Natural killer cell (primary cell): ENCODE results near the gene GSG1L. TPM values are rescaled to one million over a fixed set of nuclear protein-coding genes. Genes with fewer than 3 reads are reported as not detected.

Experiments used
- ATAC-seq, 3 donors: fragments of 150-1000 bp in 2 of 3; fragments of 200-7000 bp in 1 of 3; cut with Tn5 transposase; 1 replicate in 1 of 3; 2 replicates in 2 of 3; pipeline ENCODE4 v1.10.0; 2021; ENCODE audit warnings: mild to moderate bottlenecking in 2 of 3, moderate library complexity in 2 of 3
- DNase-seq, 2 donors: peaks; one replicate each; pipeline versions ENCODE4 v3.0.0 to v3.0.0-alpha.2; 2013 to 2021; ENCODE audit warnings: mixed read lengths in 1 of 2
- H3K27ac ChIP-seq: one replicate; pipeline ENCODE4 v1.5.1; 2013; ENCODE audit warnings: mild to moderate bottlenecking, low read length
- H3K27me3 ChIP-seq: one replicate; pipeline ENCODE4 v1.6.1; 2013; ENCODE audit warnings: low read length; ENCODE audit not compliant: control insufficient read depth, insufficient read depth
- H3K36me3 ChIP-seq: one replicate; pipeline ENCODE4 v1.6.1; 2013; ENCODE audit warnings: low read length; ENCODE audit not compliant: control insufficient read depth, insufficient read depth
- H3K4me1 ChIP-seq: one replicate; pipeline ENCODE4 v1.6.1; 2013; ENCODE audit warnings: low read length; ENCODE audit not compliant: control insufficient read depth, insufficient read depth
- H3K4me3 ChIP-seq: one replicate; pipeline ENCODE4 v1.5.1; 2013; ENCODE audit warnings: low read length
- H3K9me3 ChIP-seq: one replicate; pipeline ENCODE4 v1.6.1; 2013; ENCODE audit warnings: low read length; ENCODE audit not compliant: control insufficient read depth, insufficient read depth
- H3K27ac Mint-ChIP-seq, 2 donors: one replicate each; pipeline ENCODE4 v1.8.0; 2022; ENCODE audit warnings: mild to moderate bottlenecking in 2 of 2, mixed read lengths in 2 of 2, moderate library complexity in 1 of 2
- H3K27me3 Mint-ChIP-seq, 2 donors: one replicate each; pipeline ENCODE4 v1.8.0; 2022; ENCODE audit warnings: low read depth in 2 of 2, mixed read lengths in 2 of 2
- H3K36me3 Mint-ChIP-seq: one replicate; pipeline ENCODE4 v1.8.0; 2022; ENCODE audit warnings: mixed read lengths
- H3K4me1 Mint-ChIP-seq, 2 donors: one replicate each; pipeline ENCODE4 v1.8.0; 2022; ENCODE audit warnings: mixed read lengths in 2 of 2
- H3K4me3 Mint-ChIP-seq: one replicate; pipeline ENCODE4 v1.8.0; 2022; ENCODE audit warnings: mild to moderate bottlenecking, moderate library complexity, mixed read lengths
- H3K9me3 Mint-ChIP-seq, 2 donors: one replicate each; pipeline ENCODE4 v1.8.0; 2022; ENCODE audit warnings: mixed read lengths in 2 of 2
- WGBS: methylation state at CpG from one replicate; pipeline ENCODE4 v1.1.7; 2013; ENCODE audit warnings: missing lambda C conversion rate; ENCODE audit not compliant: insufficient coverage; 5-methylcytosine and 5-hydroxymethylcytosine counted together
- intact Hi-C: fragments of 100-400 bp; cut with micrococcal nuclease; formaldehyde crosslinking; loops from one replicate; pipeline ENCODE4 v1.14.2; 2022
- total RNA-seq, 4 donors: library from RNA; stranded (reverse); fragments of 120-200 nt in 1 of 4; gene quantifications; one replicate each; pipeline versions ENCODE4 v1.2.3 to v1.2.4, GENCODE V29; 2013 to 2022
- TF ChIP-seq, protein P1 (sequence below): fragments of 200-600 bp; IDR thresholded peaks from one replicate; pipeline ENCODE4 v1.8.0; 2022; ENCODE audit warnings: antibody characterized with exemption

GSG1L gene
- total RNA-seq, 3 donors from 2014 or later (not counting 1 experiment from before 2014, with no cell fraction given) = 0.25 TPM; not detected in 2

DNA sequence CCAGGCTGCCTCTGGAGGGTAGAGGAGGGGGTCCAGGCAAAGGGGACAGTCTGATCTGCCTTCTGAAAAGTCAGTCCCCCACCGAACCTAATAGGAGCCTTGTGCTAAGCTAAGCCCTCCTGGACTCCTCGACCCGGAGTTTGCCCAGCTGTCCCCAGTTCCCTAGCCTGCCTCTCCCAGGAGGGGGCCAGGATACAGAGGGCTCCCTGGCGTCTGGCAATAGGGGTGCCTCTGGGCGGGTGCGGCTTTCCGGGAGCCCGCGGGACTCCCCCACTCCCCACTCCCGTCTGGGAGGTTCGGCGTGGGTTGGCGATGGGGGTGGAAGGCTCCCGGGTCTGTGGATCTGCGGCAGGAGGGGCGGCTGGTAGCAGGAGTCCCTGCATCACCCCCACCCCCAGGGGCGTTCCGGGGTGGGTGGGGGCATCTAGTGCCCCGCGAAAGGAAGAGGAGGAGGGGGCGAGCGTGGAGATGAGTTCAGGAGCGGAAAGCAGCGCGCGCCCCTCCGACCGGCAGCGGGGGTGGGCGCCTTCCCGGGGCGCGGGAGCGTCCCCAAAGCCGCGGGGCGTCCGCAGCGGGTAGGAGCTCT, 1.2 kb downstream of the GSG1L start:
- H3K27ac Mint-ChIP-seq = no peak overlapping the region
- no peaks in the 10 kb centered on the region for H3K9me3 Mint-ChIP-seq
- no peak overlapping the region for H3K4me3 Mint-ChIP-seq
- Histone ChIP-seq H3K4me3 (no peak overlapping the region), H3K4me1 (no peaks in the 10 kb centered on the region), H3K27me3 (peaks cover 3% of the 10 kb centered on the region), H3K36me3 (no peaks in the 10 kb centered on the region), H3K9me3 (no peaks in the 10 kb centered on the region), H3K27ac (no peak overlapping the region)
- H3K27me3 Mint-ChIP-seq = peaks cover 47 to 61% of the 10 kb centered on the region in 2 donors
- TF ChIP-seq, protein P1, sequence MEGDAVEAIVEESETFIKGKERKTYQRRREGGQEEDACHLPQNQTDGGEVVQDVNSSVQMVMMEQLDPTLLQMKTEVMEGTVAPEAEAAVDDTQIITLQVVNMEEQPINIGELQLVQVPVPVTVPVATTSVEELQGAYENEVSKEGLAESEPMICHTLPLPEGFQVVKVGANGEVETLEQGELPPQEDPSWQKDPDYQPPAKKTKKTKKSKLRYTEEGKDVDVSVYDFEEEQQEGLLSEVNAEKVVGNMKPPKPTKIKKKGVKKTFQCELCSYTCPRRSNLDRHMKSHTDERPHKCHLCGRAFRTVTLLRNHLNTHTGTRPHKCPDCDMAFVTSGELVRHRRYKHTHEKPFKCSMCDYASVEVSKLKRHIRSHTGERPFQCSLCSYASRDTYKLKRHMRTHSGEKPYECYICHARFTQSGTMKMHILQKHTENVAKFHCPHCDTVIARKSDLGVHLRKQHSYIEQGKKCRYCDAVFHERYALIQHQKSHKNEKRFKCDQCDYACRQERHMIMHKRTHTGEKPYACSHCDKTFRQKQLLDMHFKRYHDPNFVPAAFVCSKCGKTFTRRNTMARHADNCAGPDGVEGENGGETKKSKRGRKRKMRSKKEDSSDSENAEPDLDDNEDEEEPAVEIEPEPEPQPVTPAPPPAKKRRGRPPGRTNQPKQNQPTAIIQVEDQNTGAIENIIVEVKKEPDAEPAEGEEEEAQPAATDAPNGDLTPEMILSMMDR = no peak
- WGBS = 8% methylated on average over 27 of the region's 39 CpGs
- H3K4me1 Mint-ChIP-seq = no peaks in the 10 kb centered on the region
- ATAC-seq (no peak), DNase-seq (no peak)
- no peaks in the 10 kb centered on the region for H3K36me3 Mint-ChIP-seq
- intact Hi-C loops = no loop called here

DNA sequence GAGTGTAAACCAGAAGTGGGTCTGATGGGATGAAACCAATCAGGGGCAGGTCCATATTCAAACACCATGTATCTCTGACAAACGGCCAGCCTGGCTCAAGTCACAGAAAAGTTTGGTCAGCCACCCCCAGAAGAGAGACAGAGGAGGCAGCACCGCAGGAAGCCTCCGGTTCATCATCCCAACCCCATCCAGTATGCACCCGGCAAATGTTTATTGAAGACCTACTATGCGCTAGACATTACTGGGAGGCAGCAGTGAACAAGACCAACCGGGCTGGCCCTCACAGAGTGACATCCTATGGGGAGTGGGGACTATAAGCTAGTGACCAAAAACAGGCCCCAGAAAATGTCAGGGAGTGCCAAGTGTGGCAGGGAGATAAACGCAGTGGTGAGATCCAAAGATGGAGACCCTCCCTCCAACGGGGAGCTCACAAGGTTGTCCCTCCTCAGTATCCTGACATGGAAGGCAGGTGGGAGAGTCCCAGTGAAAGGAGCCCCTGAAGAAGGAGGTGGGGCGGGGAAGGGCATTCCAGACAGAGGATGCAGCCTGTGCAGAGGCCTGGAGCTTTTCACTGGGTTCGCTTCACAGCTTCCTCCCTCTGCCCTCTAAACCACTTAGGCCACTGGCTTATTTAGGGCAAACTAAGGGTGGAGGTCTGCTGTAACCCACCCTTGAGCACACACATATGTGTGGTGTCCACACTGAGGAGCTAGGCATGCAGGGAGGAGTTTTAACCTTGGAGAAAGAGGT, 2.0 kb downstream of the GSG1L start:
- no peak overlapping the region for H3K27ac Mint-ChIP-seq
- H3K27me3 Mint-ChIP-seq = peaks cover 51 to 67% of the 10 kb centered on the region in 2 donors
- Histone ChIP-seq H3K27me3 (peaks cover 3% of the 10 kb centered on the region), H3K4me1 (no peaks in the 10 kb centered on the region), H3K36me3 (no peaks in the 10 kb centered on the region), H3K27ac (no peak overlapping the region), H3K4me3 (no peak overlapping the region), H3K9me3 (no peaks in the 10 kb centered on the region)
- no peaks in the 10 kb centered on the region for H3K4me1 Mint-ChIP-seq
- H3K9me3 Mint-ChIP-seq = no peaks in the 10 kb centered on the region
- ATAC-seq = no peak
- 71% methylated on average over 9 of the region's 10 CpGs for WGBS
- H3K36me3 Mint-ChIP-seq = no peaks in the 10 kb centered on the region
- intact Hi-C loops = no loop called here
- TF ChIP-seq, protein P1 = no peak
- no peak overlapping the region for H3K4me3 Mint-ChIP-seq
- DNase-seq = no peak

DNA sequence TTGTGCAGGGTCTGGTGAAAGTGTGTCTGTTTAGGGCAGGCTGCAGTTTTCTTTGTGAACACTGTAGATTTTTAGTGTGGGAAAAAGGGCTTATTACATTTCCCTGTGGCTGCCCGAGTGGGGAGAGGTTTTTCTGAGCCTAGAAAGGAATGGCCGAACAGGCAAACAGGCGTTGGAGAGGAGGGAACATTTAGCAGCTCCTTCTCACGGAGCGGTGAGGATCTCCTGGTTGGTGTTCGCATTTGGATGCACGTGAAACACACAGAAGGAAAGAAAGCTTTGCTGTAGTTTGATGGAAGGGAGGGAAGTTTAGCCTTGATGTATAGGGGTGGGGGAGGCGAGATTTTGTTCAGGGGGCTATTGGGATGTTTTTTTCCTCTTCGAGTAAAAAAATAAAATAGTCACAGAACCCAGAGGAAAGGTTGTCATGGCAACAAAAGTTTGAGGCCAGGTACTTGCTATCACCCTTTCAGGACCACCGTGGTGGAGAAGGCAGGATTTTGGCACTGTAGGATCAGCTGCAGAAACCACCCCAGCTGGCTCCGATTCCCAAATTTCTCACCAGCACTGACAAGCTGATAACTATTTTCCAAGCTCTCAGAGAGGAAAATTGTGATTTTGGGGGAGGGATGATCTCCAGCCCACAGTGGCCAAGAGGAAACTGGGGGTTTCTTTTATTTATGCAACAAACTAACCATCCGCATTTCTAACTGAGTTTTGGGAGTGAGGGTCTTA, 3.5 kb downstream of the GSG1L start:
- no peaks in the 10 kb centered on the region for H3K36me3 Mint-ChIP-seq
- DNase-seq = no peak
- no peaks in the 10 kb centered on the region for H3K4me1 Mint-ChIP-seq
- H3K27ac Mint-ChIP-seq = no peak overlapping the region
- H3K9me3 ChIP-seq = no peaks in the 10 kb centered on the region
- H3K36me3 ChIP-seq = no peaks in the 10 kb centered on the region
- no peaks in the 10 kb centered on the region for H3K4me1 ChIP-seq
- no peak overlapping the region for H3K27ac ChIP-seq
- H3K4me3 Mint-ChIP-seq = no peak overlapping the region
- no peak for ATAC-seq
- no peaks in the 10 kb centered on the region for H3K9me3 Mint-ChIP-seq
- peaks cover 42 to 54% of the 10 kb centered on the region in 2 donors for H3K27me3 Mint-ChIP-seq
- no peak overlapping the region for H3K4me3 ChIP-seq
- WGBS = 47% methylated on average over 11 of the region's 12 CpGs
- peaks cover 3% of the 10 kb centered on the region for H3K27me3 ChIP-seq
- TF ChIP-seq, protein P1 = no peak
- intact Hi-C loops = no loop called here
